B cell (primary cell): ENCODE measurements around the gene DCUN1D2. TPM values are rescaled to one million over a fixed set of nuclear protein-coding genes. Genes with fewer than 3 reads are reported as not detected.

ENCODE experiments used
- ATAC-seq: fragments of 200-7000 bp; cut with Tn5 transposase; one replicate; pipeline ENCODE4 v1.10.0; 2021; ENCODE audit warnings: low read depth, mild to moderate bottlenecking, moderate number of reproducible peaks, moderate library complexity
- CTCF ChIA-PET: fragments of 350-600 bp; sonication (Branson Sonifier 250); formaldehyde crosslinking; loops from one replicate; lab custom pipeline; 2021; ENCODE audit warnings: antibody characterized with exemption, inconsistent platforms; lab: Charles Lee
- POLR2A ChIA-PET: fragments of 350-600 bp; sonication (Branson Sonifier 250); formaldehyde crosslinking; loops from one replicate; lab custom pipeline; 2021; ENCODE audit warnings: antibody characterized with exemption; lab: Charles Lee
- DNase-seq: peaks from one replicate; pipeline ENCODE4 v3.0.0; 2013
- H2AFZ ChIP-seq: 2 replicates; pipeline ENCODE4 v1.6.1; 2012; ENCODE audit warnings: mild to moderate bottlenecking, low read depth, low read length; ENCODE audit not compliant: insufficient read depth, poor library complexity, severe bottlenecking
- H3K27ac ChIP-seq, 2 donors: 1 replicate in 1 of 2; 2 replicates in 1 of 2; pipeline ENCODE4 v1.5.1; 2012 to 2013; ENCODE audit warnings: low read length in 2 of 2, mild to moderate bottlenecking in 2 of 2, moderate library complexity in 1 of 2
- H3K27me3 ChIP-seq, 4 experiments: fragments of 200-600 bp in 1 of 4; sonication (generic) in 1 of 4; replicated peaks in 1 of 4; 1 replicate in 2 of 4; 2 replicates in 2 of 4; pipeline versions ENCODE4 v1.6.1 to v1.7.0; 2013 to 2016; ENCODE audit warnings: low read length in 3 of 4, mild to moderate bottlenecking in 2 of 4, mixed read lengths in 1 of 4, moderate library complexity in 1 of 4; ENCODE audit not compliant: insufficient read depth in 4 of 4, control insufficient read depth in 3 of 4; ENCODE audit errors: control extremely low read depth in 1 of 4
- H3K36me3 ChIP-seq, 2 experiments: replicated peaks in 1 of 2; 1 replicate in 1 of 2; 2 replicates in 1 of 2; pipeline versions ENCODE4 v1.6.1 to v1.7.1; 2013; ENCODE audit warnings: low read length in 1 of 2; ENCODE audit not compliant: insufficient read depth in 2 of 2, control insufficient read depth in 1 of 2; ENCODE audit errors: control extremely low read depth in 1 of 2, extremely low read depth in 1 of 2
- H3K4me1 ChIP-seq, 2 donors: fragments of 200-600 bp in 1 of 2; sonication (generic) in 1 of 2; 1 replicate in 1 of 2; 2 replicates in 1 of 2; pipeline versions ENCODE4 v1.5.1 to v1.6.1; 2013 to 2017; ENCODE audit warnings: low read length in 2 of 2; ENCODE audit not compliant: control insufficient read depth in 2 of 2, insufficient read depth in 2 of 2
- H3K4me2 ChIP-seq: replicated peaks from 2 replicates; pipeline ENCODE3; 2012; ENCODE audit warnings: mild to moderate bottlenecking, low read depth, low read length; ENCODE audit not compliant: poor library complexity, severe bottlenecking
- H3K4me3 ChIP-seq, 5 experiments: fragments of 200-600 bp in 1 of 5; sonication (generic) in 1 of 5; 1 replicate in 3 of 5; 2 replicates in 2 of 5; pipeline versions ENCODE4 v1.5.1 to v1.7.0; 2011 to 2016; ENCODE audit warnings: low read length in 4 of 5, mild to moderate bottlenecking in 4 of 5, low read depth in 2 of 5, control low read depth in 1 of 5, moderate library complexity in 1 of 5; ENCODE audit not compliant: insufficient read depth in 1 of 5; ENCODE audit errors: control extremely low read depth in 1 of 5, extremely low read depth in 1 of 5
- H3K79me2 ChIP-seq: fragments of 200-600 bp; sonication (generic); one replicate; pipeline ENCODE4 v1.6.0; 2016; ENCODE audit warnings: low read length; ENCODE audit not compliant: control insufficient read depth, insufficient read depth
- H3K9ac ChIP-seq: fragments of 200-600 bp; sonication (generic); 2 replicates; pipeline ENCODE4 v1.6.1; 2017; ENCODE audit warnings: mild to moderate bottlenecking, low read length, moderate library complexity
- H3K9me3 ChIP-seq, 3 donors: one replicate each; pipeline versions ENCODE4 v1.6.1 to v1.7.1; 2013; ENCODE audit warnings: low read length in 2 of 3; ENCODE audit not compliant: control insufficient read depth in 2 of 3, insufficient read depth in 1 of 3; ENCODE audit errors: control extremely low read depth in 1 of 3
- H4K20me1 ChIP-seq: 2 replicates; pipeline ENCODE4 v1.6.0; 2012; ENCODE audit warnings: mild to moderate bottlenecking, low read length; ENCODE audit not compliant: insufficient read depth, control insufficient read depth, poor library complexity, severe bottlenecking
- H3K27ac Mint-ChIP-seq: one replicate; pipeline ENCODE4 v1.8.0; 2021; ENCODE audit warnings: mixed read lengths
- H3K27me3 Mint-ChIP-seq: one replicate; pipeline ENCODE4 v1.8.0; 2021; ENCODE audit warnings: mixed read lengths
- H3K4me1 Mint-ChIP-seq: one replicate; pipeline ENCODE4 v1.8.0; 2021; ENCODE audit warnings: mixed read lengths
- H3K4me3 Mint-ChIP-seq: one replicate; pipeline ENCODE4 v1.8.0; 2021; ENCODE audit warnings: mixed read lengths
- H3K9me3 Mint-ChIP-seq: one replicate; pipeline ENCODE4 v1.8.0; 2022; ENCODE audit warnings: mixed read lengths; ENCODE audit not compliant: insufficient read depth
- CTCF ChIP-seq: fragments of 200-600 bp; IDR thresholded peaks from one replicate; pipeline ENCODE4 v1.8.0; 2022; ENCODE audit warnings: antibody characterized with exemption, mild to moderate bottlenecking
- EZH2 ChIP-seq: IDR thresholded peaks from 2 replicates; pipeline ENCODE4 v1.6.1; 2012; ENCODE audit warnings: borderline replicate concordance, low read depth, mild to moderate bottlenecking, moderate library complexity, low read length; ENCODE audit not compliant: insufficient read depth, poor library complexity, severe bottlenecking
- WGBS: methylation state at CpG from one replicate; pipeline ENCODE4 v1.1.5; 2013; ENCODE audit warnings: missing lambda C conversion rate; ENCODE audit not compliant: insufficient coverage; 5-methylcytosine and 5-hydroxymethylcytosine counted together
- intact Hi-C: fragments of 100-400 bp; cut with micrococcal nuclease; formaldehyde crosslinking; loops from one replicate; pipeline ENCODE4 v1.10.0; 2022
- polyA plus RNA-seq: library from polyadenylated mRNA; depleted of rRNA; stranded (reverse); fragments of >200 nt; gene quantifications from 2 replicates; pipeline ENCODE4 v1.2.3, GENCODE V29; 2012
- total RNA-seq, 2 donors: library from RNA; stranded (reverse); fragments of 120-200 nt in 1 of 2; gene quantifications; 1 replicate in 1 of 2; 2 replicates in 1 of 2; pipeline versions ENCODE4 v1.2.3 to v1.2.4, GENCODE V29; 2013 to 2022

The DCUN1D2 gene
- total and polyA plus RNA-seq, 2 donors (not counting 1 experiment from before 2014, with no cell fraction given) = 15.3 to 41.3 TPM

DNA sequence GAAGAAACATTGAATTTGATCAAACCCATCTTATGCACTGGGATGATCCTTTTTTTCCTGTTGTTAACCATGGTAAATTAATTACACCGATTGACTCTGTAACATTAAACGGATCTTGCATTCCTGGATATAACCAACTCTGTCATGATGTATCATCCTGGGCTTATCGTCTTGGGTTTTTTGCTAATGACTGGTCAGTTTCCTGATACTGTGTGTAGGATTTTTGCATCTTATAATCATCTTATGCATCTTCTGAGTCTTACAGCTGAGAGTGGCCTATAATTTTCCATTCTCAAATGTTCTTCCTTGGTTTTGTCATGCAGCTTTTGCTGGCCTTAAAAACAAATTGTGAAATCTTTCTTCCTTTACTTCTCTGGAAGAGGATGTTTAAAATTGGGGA is 12.8 kb downstream of the DCUN1D2 start:
- WGBS = 100% methylated on average over 2 of the region's 3 CpGs
- no peaks in the 10 kb centered on the region for H3K9me3 ChIP-seq

GRCh38 chr13:113476811-113477210 is 13.7 kb downstream of the DCUN1D2 start:
- no peak overlapping the region for H3K27ac Mint-ChIP-seq
- Histone ChIP-seq H3K27ac (no peak overlapping the region), H3K9ac (no peak overlapping the region), H3K4me3 (no peak overlapping the region), H3K79me2 (no peaks in the 10 kb centered on the region), H3K9me3 (no peaks in the 10 kb centered on the region), H4K20me1 (no peaks in the 10 kb centered on the region), H3K27me3 (no peaks in the 10 kb centered on the region), H3K4me1 (no peaks in the 10 kb centered on the region), H2AFZ (no peak overlapping the region), H3K4me2 (no peak overlapping the region), H3K36me3 (peaks cover 6 to 46% of the 10 kb centered on the region in 2 experiments)
- CTCF ChIA-PET = no interaction called here
- no peak for ATAC-seq
- H3K4me1 Mint-ChIP-seq = no peaks in the 10 kb centered on the region
- TF ChIP-seq CTCF = no peak
- no peak for TF ChIP-seq EZH2
- WGBS = 100% methylated on average over 1 of the region's 7 CpGs
- H3K4me3 Mint-ChIP-seq = no peak overlapping the region
- DNase-seq = no peak
- POLR2A ChIA-PET = no interaction called here
- H3K27me3 Mint-ChIP-seq = no peaks in the 10 kb centered on the region
- no peaks in the 10 kb centered on the region for H3K9me3 Mint-ChIP-seq
- intact Hi-C loops = no loop called here

More for the DNA sequence above, 12.8 kb downstream of the DCUN1D2 start:
- Mint-ChIP-seq H3K4me3 (no peak overlapping the region), H3K4me1 (no peaks in the 10 kb centered on the region), H3K27me3 (no peaks in the 10 kb centered on the region), H3K9me3 (no peaks in the 10 kb centered on the region), H3K27ac (no peak overlapping the region)
- no peaks in the 10 kb centered on the region for H4K20me1 ChIP-seq
- H2AFZ ChIP-seq = no peak overlapping the region
- peaks cover 6 to 42% of the 10 kb centered on the region in 2 experiments for H3K36me3 ChIP-seq
- DNase-seq = no peak
- no peak overlapping the region for H3K27ac ChIP-seq
- no peak overlapping the region for H3K9ac ChIP-seq
- intact Hi-C loops = no loop called here
- H3K79me2 ChIP-seq = peaks cover 5% of the 10 kb centered on the region
- CTCF ChIA-PET = no interaction called here
- no peak for ATAC-seq
- no peak for TF ChIP-seq CTCF
- TF ChIP-seq EZH2 = no peak
- no peaks in the 10 kb centered on the region for H3K4me1 ChIP-seq
- H3K4me2 ChIP-seq = no peak overlapping the region
- POLR2A ChIA-PET = no interaction called here
- H3K4me3 ChIP-seq = no peak overlapping the region
- no peaks in the 10 kb centered on the region for H3K27me3 ChIP-seq
